HS-5 (cell line): ENCODE results near the gene SLC34A3.
"Not testable (repeated sequence)": the region's sequence is repeated elsewhere in the genome, so short reads cannot be mapped to it uniquely, and the experiment has no call there.

ENCODE experiments used
- DNase-seq: peaks from one replicate; pipeline ENCODE4 v3.0.0-alpha.2; 2012; ENCODE audit warnings: low read depth

SLC34A3 gene

DNA sequence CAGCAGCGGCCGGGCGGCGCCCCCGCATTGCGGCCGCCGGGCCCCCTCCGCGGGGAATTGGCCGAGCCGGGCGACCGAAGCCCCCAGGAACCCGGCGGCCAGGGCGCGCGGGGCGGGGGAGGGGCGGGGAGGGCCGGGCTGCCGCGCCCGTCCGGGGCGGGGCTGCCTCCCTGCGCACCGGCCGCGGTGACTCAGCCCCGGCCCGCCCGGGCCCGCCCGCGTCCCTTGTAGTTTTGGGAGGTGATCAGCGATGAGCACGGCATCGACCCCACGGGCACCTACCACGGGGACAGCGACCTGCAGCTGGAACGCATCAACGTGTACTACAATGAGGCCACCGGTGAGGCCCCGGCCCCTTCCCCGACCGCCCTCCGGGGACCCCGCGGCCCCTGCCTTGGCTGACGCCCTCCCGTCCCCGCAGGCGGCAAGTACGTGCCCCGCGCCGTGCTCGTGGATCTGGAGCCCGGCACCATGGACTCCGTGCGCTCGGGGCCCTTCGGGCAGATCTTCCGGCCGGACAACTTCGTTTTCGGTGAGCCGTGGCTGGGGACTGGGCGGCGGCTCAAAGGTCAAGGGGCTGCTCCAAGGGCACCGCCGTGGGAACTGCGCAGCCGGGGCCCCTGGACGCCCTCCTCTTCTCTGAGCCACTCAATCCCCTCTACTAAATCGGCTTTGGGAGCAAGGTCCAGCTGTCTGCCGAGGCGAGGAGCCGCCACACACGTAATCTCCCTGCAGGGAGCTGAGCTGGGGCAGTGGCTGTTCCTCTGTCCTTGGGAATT lies 11.0 kb downstream of the SLC34A3 start:
- no peak for DNase-seq

GRCh38 chr9:137242269-137243203 lies 11.8 kb downstream of the SLC34A3 start:
- DNase-seq = no peak

- DNase-seq = not testable (repeated sequence)
Observed at GRCh38 chr9:137243266-137243625, 12.5 kb downstream of the SLC34A3 start.

DNA sequence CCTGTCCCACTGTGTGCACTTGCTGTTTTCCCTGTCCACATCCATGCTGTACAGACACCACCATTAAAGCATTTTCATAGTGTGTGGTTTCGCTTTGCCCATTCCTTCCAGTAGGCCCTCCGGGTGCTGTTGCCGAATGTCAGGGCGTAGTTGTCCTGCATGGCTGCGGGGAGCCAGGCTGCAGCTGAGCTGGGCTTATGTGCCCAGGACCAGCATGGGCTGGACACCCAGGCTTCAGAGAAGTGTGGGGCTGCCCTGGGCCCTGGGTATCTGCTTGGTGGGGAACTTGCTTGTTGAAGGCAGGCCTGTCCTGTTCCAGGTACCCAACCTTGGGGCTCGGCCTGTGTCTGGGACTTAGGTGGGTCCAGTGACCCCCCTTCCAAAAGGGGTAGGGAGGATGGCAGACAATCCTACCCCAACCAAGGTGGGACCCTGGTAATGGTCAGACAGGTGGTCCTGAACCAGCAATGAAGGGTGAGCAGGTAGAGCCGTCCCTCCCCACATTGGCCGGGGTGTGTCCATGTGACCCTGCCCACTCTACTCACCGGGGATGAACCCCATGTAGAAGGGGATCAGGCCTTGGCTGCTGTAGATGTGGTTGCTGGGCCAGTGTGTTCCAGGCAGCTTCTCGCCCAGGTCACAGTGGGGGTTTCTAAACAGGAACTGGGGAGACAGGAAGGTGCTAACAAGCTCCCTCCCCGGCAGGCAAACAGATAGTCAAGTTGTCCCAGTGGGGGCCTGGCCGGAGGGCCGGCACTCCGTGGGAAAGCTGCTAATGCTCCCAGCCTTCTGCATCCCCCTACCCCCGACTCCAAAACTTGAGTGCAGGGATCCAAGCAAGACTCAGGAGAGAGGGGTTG lies 13.2 kb downstream of the SLC34A3 start:
- DNase-seq = no peak

GRCh38 chr9:137244486-137245449 lies 14.1 kb downstream of the SLC34A3 start:
- DNase-seq = no peak

DNA sequence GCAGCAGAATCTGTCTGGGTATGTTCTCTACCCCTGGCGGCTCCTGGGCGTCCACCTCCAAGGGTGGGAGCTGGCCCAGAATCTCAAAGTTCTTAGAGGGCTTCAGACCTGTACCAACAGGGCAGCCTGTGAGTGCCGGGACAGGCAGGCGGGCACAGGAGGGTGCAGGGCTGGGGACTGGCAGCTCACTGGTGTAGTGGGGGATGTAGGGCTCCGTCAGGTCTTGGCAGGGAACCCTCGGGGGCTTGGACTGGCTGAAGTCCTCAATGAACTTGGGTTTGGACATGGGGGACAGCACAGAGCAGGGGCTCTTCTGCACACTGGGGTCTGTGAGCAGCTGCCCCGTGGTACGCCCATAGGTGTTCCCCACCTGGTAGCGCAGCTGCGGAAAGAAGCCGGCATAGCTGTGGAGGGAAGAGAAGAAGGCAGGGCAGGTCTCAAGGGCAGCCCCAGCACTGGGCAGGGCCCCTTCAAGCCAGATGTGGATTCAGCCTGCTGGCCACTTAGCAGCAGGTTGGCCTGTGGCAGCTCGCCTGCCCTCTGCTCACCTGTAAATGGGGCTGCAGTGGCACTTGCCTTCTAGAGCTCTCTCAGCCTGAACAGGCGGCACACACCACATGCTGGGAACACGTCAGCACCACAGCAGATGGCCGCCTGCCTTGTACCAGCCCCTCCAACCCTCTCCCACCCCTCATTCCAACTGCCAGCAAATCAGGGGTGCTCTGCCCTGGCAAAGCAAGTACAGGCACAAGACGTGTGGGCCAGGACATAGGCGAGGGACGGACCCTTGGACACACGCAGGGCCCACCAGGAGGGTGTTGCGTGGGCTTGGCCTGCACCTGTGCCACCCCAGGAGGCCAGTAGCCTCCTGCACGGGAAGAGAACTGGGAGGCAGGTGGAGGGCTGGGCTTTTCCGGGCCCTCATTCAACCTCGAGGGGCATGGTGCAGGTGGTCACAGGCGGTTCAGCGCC lies 15.0 kb downstream of the SLC34A3 start:
- no peak for DNase-seq

- DNase-seq = no peak
Observed at GRCh38 chr9:137247135-137247915, 16.6 kb downstream of the SLC34A3 start.

- no peak for DNase-seq
Observed at GRCh38 chr9:137247916-137248175, 17.1 kb downstream of the SLC34A3 start.

DNA sequence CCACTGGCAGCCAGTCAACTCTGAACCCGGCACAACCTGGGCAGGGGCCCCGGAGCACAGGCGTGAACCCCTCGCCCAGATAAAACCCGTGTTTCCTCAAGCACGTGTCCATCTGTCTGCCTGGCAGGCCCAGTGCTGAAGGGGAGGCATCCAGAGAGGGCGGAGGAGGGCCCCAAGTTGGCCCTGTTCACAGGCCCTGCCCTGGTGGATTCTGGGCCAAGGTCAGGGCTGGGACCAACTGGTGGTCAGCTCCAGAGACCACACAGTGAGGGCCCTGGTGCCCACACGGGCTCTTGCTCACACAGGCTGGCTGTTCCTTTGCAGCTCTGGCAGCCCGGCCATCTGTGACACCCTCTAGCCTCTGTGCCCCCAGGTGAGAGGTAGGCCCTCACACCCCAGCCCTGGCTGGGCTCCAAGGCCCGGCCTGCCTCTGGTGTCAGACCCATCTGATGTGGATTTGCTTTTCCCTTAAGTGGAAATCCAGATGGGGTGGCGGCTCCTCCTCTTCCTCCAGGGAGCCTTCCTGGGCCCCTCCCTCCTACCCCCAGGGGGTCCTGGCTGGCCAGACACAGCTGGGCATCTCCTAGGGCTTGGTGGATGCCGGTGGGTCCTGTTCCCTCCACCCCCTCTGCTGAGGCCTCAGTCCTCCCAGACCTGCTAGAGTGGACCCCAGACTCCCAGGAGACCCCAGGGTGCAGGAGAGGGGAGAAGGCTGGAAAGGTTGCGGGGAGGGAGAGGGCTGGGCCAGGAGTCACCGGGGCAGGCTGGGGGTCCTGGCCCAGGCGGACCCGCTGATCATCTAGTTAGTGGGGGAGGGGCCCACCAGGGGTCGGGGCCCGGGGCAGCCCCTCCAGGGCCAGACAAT lies 19.9 kb downstream of the SLC34A3 start:
- no peak for DNase-seq

GRCh38 chr9:137251194-137251461 lies 20.4 kb downstream of the SLC34A3 start, which contains the start of gene STPG3:
STPG3 (plus strand) TSS chr9:137251286; CDS start chr9:137251287, 1 bp downstream.
- DNase-seq = no peak

GRCh38 chr9:137251490-137252268 lies 21.0 kb downstream of the SLC34A3 start:
- no peak for DNase-seq

DNA sequence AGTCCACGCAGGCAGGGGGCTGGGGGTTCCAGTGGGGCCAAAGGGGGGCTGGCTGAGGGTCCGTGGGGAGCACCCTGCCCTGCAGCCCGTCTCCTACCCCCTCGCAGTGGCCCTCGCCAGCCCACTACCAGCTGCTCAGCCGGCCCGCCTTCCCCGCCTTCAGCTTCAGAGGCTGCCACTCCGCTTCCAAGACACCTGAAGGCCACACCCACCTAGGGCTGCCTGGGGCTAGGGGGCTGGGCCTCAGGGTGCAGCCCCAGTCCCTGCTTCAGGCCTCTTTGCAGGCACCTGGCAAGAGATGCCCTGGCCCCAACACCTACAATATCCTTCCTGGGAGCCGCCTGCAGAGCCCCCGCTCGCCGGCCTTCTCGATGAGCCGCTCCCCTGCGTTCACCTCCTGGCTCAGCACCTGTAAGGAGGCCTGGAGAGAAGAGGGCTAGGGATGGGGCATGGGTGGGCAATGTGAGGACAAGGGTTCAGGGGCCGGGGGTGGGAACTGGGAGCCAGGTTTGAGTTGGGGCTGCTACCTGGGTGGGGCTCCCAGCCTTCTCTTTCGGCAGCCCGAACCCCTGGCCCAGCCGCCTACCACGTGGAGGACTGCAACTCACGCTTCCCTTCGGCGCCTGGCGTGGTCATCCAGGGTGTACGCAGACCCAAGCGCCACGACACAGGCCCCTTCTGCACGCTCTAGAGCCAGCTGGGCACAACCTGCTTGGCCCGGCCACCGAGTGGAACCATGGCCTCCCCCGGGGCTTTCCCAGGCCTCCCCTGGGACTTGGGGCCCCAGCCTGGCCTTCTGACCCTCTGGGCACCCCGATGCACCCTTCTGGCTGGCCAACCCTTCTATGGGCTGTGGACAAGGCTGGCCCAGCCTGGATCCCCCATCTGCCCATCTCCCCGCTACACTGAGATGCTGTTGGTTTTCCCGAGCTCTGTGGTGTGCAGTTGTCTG lies 22.1 kb downstream of the SLC34A3 start:
- no peak for DNase-seq

- no peak for DNase-seq
Observed at GRCh38 chr9:137253717-137254623, 23.3 kb downstream of the SLC34A3 start.

GRCh38 chr9:137254624-137255447 lies 24.1 kb downstream of the SLC34A3 start, which contains the start of gene NELFB:
NELFB (plus strand) TSS chr9:137255327.
- DNase-seq = no peak
